NOMO-1 treated with DMSO at 0.1 percent for 48 hours (cell line): ENCODE measurements around the gene CNPY1.

Experiments
- DNase-seq: peaks from one replicate; lab custom pipeline; 2025; ENCODE audit not compliant: unreplicated experiment; lab: John Stamatoyannopoulos, UW

Gene CNPY1

DNA sequence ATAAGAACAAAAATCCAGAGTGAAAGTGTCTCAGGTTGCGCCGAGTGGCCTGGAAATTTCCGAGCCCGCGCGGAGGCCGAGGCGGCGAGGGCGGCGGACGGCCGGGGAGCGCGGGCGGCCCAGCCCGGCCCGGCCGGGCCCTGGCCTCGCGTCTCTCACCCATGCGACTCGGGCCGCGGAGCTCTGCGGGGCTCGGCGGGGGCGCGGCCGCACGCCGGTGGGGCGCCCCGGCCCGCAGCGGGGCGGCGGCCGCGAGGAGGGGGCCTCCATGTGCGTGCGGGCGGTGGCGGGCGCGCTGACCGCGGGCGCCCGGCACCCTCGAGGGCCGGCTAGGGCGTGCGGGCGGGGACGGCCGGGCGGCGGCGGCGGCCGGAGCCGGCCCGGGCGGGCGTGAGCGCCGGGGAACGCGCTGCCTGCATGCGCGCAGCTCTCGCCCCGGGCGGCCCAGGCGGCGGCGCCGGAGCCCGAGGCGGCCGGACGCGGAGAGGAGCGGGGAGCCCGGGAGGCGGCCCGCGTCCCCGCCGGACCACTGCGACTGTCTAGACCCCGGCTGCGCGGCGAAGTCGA, 88.7 kb downstream of the CNPY1 start:
- DNase-seq, result no peak

DNA sequence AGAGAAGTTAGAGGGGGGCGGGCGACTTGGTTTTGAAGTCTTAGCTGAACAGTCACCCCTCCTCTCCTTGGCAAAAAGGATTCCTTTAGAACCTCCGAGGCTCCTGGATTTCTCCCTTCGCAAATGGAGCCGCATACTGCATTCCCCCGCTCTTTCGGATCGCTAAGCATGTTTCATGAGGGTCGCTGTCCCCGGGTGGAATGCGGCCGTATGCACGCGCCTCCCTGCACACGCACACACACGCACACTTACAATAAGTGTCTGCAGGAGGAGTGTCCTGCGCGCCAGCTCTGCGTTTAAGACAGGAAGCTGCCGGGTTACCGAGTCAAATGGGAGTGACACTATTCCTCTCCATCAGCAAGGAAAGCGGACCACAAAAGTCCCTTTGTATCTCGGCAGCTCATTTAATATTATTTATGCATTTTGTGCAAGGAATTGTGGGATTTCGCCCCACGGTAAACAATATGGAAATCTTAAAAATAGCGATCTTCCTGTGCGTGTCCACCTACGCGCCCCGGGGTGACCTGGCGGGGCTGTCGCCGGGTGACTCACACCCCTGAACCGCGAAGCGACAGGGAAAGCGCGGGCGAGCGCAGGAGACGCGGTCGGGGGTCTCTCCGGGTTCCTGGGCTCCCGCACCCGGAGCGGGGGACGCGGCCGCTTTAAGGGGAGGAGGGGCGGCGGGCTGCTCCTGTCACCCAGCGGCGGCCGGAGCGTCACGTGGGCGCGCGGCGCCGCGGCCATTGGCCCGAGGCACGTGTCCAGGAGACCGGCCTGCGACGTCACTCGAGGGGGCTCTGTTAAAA, 89.4 kb downstream of the CNPY1 start:
- peak; percentile 41 for DNase-seq

DNA sequence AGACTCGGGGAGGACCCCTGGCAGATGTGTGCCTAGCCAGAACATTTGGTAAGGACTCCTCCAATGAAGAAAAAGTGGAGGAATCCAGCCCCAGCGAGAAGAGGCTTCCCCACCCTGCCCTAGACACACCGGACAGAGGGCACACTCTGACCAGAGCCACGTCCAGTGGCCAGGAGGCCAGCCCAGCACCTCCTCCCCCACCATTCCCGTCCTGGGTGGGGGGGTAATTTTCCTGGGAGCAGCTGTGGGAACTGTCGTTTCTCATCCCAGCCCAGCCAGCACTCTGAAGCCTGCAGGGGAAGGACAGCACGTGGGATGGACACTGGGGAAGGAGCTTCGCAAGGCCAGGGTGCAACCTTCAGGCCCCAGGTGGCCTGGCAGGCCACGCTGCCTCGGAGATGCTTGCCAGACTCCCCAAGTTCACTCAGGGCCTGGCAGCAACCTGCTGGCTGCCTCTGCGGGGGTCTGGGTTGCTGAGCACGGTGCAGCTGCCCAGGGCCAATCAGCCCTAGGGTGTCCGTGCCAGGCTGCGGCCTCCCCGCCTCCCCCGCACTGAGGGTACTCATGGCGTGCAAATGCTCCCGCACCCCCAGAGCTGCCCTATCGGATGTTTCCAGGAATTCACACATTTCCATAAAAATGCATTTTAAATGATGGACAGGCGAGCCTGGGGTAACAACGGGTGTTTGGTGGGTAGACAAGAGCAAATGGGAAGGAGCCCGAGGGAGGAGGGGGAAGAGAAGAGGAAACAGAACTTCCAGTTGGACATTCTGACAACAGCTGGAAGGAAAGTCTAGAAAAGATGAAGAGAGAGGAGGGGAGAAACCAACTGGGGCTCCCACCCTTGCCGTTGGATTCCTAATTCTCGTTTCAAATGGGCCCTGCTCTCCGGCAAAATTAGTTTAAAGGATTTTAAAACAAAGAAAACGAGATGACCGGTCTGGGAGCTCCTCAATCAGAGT, 90.3 kb downstream of the CNPY1 start:
- DNase-seq, result no peak

DNA sequence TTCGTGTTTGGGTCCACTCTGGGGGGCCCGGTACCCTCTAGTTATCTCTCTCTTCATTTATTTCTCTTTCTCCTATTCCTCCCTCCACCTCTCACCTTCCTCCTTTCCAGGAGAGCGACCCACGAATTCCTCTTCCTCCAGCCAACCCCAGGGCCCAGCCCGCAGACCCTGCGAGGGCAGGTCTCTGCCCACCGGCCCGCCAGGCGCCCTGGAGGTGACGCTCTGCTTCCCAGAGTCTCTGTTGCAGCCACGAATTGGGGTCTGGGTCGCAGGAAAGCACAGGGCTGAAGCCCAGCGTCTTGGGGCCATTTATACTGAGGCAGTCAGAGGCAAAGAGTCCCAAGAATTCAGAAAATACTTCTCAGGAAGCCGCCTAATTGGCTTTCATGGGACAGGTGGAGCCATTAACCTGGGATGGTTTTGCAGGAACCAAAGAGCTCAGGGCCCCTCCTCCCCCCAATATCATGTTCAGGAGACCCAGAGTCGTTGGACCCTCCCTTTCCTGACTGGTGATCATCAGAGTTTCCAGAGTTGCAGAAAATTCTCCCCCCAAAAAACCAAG, 91.1 kb downstream of the CNPY1 start:
- DNase-seq, result no peak

DNA sequence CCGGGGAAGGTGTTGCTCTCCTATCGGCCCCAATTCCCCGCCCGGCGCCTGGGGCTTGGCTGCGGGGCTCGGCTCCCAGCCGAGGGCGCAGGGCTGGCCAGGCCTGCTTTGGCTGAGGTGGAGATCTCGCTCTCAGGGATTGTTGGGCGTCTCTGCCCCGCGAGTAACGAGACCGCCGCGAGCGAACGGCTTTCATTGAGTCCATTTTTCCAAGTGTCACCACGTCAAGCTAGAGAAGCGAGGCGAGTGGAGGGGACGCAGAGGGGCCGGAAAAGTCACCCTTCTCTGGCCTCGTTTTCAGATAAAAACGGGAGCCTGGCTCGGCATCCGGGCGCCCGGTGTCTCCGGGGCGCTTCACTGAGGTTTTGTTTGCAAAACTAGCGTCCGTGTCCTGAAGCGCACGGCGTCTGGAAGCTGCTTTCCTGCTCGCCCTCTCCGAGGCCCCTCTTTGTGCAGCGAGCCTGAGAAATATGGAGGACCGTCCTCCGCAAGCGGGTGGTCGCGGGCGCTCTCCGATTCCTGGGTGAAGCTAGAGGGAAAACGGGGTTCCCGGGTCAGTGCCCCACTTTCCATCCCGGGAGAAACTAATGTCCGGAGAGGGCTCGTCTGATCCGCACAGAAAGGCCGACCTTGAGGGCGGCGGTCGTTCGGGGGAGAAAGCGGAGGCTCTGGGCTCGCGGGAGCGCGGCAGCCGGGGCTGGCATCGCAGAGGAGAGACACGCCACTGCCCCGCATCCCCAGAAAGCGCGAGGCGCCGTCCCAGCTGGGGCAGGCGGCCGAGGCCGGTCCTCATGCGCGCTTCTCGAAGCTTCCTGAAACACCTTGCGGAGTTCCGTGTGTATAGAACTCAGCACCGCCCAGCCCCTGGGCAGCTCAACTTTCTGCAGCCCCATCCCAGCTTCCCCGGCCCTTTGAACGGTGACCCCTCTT, 91.9 kb downstream of the CNPY1 start:
- no peak for DNase-seq

DNA sequence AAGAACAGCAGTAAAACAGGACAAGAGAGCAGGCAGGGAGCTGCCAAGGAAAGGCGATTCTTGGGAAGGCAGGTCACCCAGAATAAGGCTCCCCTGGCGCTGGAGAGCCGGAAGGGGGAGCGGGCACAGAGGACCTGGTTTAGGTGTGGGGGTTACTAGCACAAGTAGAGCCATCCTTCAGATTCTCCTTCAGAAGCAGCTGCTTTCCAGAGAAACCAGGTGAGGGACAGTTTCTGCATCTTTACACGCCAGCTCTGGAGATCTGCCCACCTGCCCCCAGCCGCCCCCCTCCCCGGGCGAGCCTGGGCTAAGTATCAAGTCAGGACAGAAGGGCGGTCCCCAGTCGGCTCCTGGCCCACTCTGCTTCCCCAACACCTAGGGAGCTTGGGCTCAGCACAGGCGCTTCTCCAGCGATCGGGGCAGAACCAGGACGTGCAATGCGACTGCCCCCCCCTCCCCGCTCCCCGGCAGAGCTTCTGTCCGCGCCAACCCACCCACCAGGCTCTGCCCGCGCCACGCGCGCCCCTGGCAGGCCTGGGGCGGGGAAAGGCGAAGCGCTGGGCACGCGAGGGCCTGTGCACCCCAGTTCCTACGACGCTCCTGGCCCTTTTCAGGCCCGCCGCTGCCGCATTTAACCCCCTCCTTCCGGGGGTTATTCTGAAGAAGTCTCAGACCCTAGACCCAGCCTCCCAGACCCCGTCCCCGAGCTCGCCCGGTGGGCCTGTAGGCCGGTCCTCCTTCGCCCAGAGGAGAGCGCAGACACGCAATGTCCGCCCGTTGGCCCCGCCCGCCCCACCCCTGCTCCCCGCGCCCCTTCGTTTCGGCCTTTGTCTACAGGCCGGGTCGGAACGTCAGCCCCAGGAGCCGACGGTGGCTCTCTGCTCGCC, 92.8 kb downstream of the CNPY1 start:
- DNase-seq, result no peak

DNA sequence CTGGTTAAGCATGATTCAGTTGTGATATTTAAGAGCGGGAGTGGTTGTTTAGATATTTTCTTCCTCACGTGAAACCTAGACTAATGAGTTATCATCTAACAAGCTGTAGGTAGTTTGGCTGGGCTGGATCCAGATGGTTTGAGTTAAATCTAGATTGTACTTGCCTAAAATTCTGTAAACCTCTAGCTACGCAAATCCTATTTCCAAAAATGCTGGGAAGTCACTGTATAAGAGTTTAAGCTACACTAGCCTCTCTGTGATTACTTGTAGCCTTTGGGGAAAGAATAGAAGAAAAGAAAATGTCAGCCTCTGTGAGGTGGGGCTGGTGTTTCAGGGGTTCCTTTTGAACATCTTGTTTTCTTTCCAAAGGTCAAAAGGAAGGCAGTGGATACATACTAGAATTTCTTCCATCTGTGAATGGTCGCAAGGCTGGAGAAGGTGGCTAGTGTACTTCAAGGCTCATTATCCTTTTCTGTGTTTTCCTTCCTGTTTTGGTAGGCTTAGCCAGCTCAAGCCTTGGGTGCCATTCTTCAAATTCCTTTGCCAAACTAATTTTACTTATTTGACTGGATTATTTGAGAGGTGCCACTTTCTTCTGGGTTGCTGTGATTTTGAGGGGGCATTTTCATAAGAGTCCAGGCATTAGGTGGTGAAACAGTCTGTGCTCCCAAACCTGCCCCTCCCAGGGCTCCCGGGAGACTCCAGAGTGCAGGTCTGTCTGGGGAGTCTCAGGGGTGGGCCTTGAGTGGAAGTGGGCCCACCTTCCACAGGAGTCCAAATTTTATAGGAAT, 93.7 kb downstream of the CNPY1 start:
- no peak for DNase-seq

DNA sequence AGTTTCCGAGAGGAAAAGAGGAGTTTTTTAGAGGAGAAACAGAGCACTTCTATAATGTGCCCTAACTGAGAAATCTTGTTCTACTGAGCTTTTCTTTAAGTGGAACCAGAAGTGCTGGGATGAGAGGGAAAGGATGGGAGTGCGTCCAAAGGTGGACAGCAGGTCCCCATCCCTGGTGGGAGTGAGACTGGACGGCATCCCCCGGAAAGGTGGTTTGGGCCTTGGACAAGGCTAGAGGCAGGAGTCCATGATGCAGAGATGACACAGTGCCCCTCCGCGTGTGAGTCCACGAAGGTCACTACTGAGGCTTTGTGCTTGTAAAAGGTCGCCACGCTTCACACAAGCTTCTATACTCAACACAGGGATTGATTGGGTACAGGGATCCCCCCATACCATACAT, 94.5 kb downstream of the CNPY1 start:
- DNase-seq, result no peak
